Mesenchymal stem cell (in vitro differentiated cells and primary cell): ENCODE measurements around the gene EPHA2.

Experiments used
- DNase-seq: peaks from one replicate; pipeline ENCODE4 v3.0.0-alpha.2; 2013
- H2AFZ ChIP-seq: one replicate; pipeline ENCODE4 v1.6.1; 2013; ENCODE audit warnings: low read depth, mild to moderate bottlenecking, control low read depth, inconsistent platforms, low read length, moderate library complexity
- H2AK5ac ChIP-seq: 2 replicates; pipeline ENCODE4 v1.6.1; 2013; ENCODE audit warnings: low read length, moderate library complexity, mild to moderate bottlenecking, inconsistent platforms; ENCODE audit not compliant: severe bottlenecking
- H2BK120ac ChIP-seq: one replicate; pipeline ENCODE4 v1.6.1; 2013; ENCODE audit warnings: low read depth, mild to moderate bottlenecking, inconsistent platforms, low read length, moderate library complexity
- H2BK12ac ChIP-seq, 2 experiments: one replicate each; pipeline ENCODE4 v1.6.1; 2013; ENCODE audit warnings: inconsistent platforms in 2 of 2, low read length in 2 of 2, mild to moderate bottlenecking in 2 of 2, moderate library complexity in 2 of 2, control low read depth in 1 of 2
- H2BK15ac ChIP-seq: one replicate; pipeline ENCODE4 v1.6.1; 2013; ENCODE audit warnings: mild to moderate bottlenecking, low read depth, inconsistent platforms; ENCODE audit not compliant: poor library complexity, severe bottlenecking
- H2BK5ac ChIP-seq: 2 replicates; pipeline ENCODE4 v1.6.1; 2013; ENCODE audit warnings: low read depth, mild to moderate bottlenecking, low read length, control low read depth, inconsistent platforms; ENCODE audit not compliant: poor library complexity, severe bottlenecking
- H3K14ac ChIP-seq, 2 experiments: one replicate each; pipeline ENCODE4 v1.6.1; 2013; ENCODE audit warnings: inconsistent platforms in 2 of 2, low read length in 2 of 2, control low read depth in 1 of 2, mild to moderate bottlenecking in 1 of 2, moderate library complexity in 1 of 2
- H3K18ac ChIP-seq, 2 experiments: one replicate each; pipeline ENCODE4 v1.6.1; 2013; ENCODE audit warnings: inconsistent platforms in 2 of 2, low read length in 2 of 2, control low read depth in 1 of 2, low read depth in 1 of 2, mild to moderate bottlenecking in 1 of 2
- H3K23ac ChIP-seq, 2 experiments: one replicate each; pipeline ENCODE4 v1.6.1; 2013; ENCODE audit warnings: inconsistent platforms in 2 of 2, low read length in 2 of 2, mild to moderate bottlenecking in 2 of 2, moderate library complexity in 2 of 2, control low read depth in 1 of 2
- H3K27ac ChIP-seq: 2 replicates; pipeline ENCODE4 v1.5.1; 2013; ENCODE audit warnings: mild to moderate bottlenecking, moderate library complexity, low read length, control low read depth, inconsistent platforms; ENCODE audit not compliant: poor library complexity, severe bottlenecking
- H3K27me3 ChIP-seq, 2 experiments: 2 replicates each; pipeline versions ENCODE4 v1.6.1 to v1.7.0; 2013; ENCODE audit warnings: low read length in 2 of 2, mild to moderate bottlenecking in 2 of 2, moderate library complexity in 2 of 2, control low read depth in 1 of 2, inconsistent platforms in 1 of 2; ENCODE audit not compliant: control insufficient read depth in 1 of 2, insufficient read depth in 1 of 2
- H3K36me3 ChIP-seq, 2 experiments: 2 replicates each; pipeline versions ENCODE4 v1.6.1 to v1.7.0; 2013; ENCODE audit warnings: low read length in 2 of 2, control low read depth in 1 of 2, inconsistent platforms in 1 of 2, low read depth in 1 of 2, mild to moderate bottlenecking in 1 of 2; ENCODE audit not compliant: insufficient read depth in 2 of 2, control insufficient read depth in 1 of 2
- H3K4ac ChIP-seq, 2 experiments: one replicate each; pipeline ENCODE4 v1.6.1; 2013; ENCODE audit warnings: inconsistent platforms in 2 of 2, low read length in 2 of 2, mild to moderate bottlenecking in 2 of 2, moderate library complexity in 2 of 2, control low read depth in 1 of 2, low read depth in 1 of 2
- H3K4me1 ChIP-seq: 2 replicates; pipeline ENCODE4 v1.6.1; 2013; ENCODE audit warnings: low read depth, low read length, control low read depth; ENCODE audit not compliant: control insufficient read depth, insufficient read depth
- H3K4me2 ChIP-seq: 2 replicates; pipeline ENCODE4 v1.6.1; 2013; ENCODE audit warnings: low read length, mild to moderate bottlenecking, inconsistent platforms; ENCODE audit not compliant: poor library complexity, severe bottlenecking
- H3K4me3 ChIP-seq, 2 experiments: 2 replicates each; pipeline versions ENCODE4 v1.5.1 to v1.7.0; 2013; ENCODE audit warnings: low read length in 2 of 2, mild to moderate bottlenecking in 2 of 2, control low read depth in 1 of 2, low read depth in 1 of 2; ENCODE audit not compliant: insufficient read depth in 1 of 2
- H3K79me1 ChIP-seq: replicated peaks from 2 replicates; pipeline ENCODE4 v1.6.1; 2013; ENCODE audit warnings: mild to moderate bottlenecking, control low read depth, low read length, inconsistent platforms; ENCODE audit not compliant: poor library complexity, severe bottlenecking
- H3K9ac ChIP-seq: 2 replicates; pipeline ENCODE4 v1.7.0; 2013; ENCODE audit warnings: mild to moderate bottlenecking, low read length, moderate library complexity
- H3K9me3 ChIP-seq: 2 replicates; pipeline ENCODE4 v1.7.0; 2013; ENCODE audit warnings: mild to moderate bottlenecking, low read length; ENCODE audit not compliant: control insufficient read depth
- H4K8ac ChIP-seq: one replicate; pipeline ENCODE4 v1.6.1; 2013; ENCODE audit warnings: inconsistent platforms, mild to moderate bottlenecking, low read length, moderate library complexity
- H4K91ac ChIP-seq: one replicate; pipeline ENCODE4 v1.6.1; 2013; ENCODE audit warnings: mild to moderate bottlenecking, low read length, inconsistent platforms
- WGBS: methylation state at CpG from one replicate; pipeline ENCODE4 v1.1.7; 2013; ENCODE audit warnings: mixed read lengths; 5-methylcytosine and 5-hydroxymethylcytosine counted together

Gene EPHA2

GRCh38 chr1:16153999-16154673 is 1.7 kb downstream of the EPHA2 start:
- Histone ChIP-seq H2AFZ (no peak overlapping the region), H2BK15ac (peak overlapping the region; percentile 50), H2BK5ac (peak overlapping the region; percentile 58), H3K9ac (peak overlapping the region; percentile 55), H2BK12ac (peak overlapping the region in 1 of 2 experiments; percentile 46), H2AK5ac (peak overlapping the region; percentile 96), H3K18ac (peak overlapping the region; percentile 78 to 94), H3K4ac (peak overlapping the region; percentile 91 to 95), H3K4me3 (peak overlapping the region; percentile 84 to 91), H3K36me3 (peaks cover 4 to 36% of the 10 kb centered on the region in 2 experiments), H3K27me3 (no peaks in the 10 kb centered on the region), H2BK120ac (peak overlapping the region; percentile 98), H4K91ac (peak overlapping the region; percentile 36), H3K14ac (peak overlapping the region; percentile 12 to 27), H4K8ac (peak overlapping the region; percentile 72), H3K23ac (no peak overlapping the region), H3K27ac (peak overlapping the region; percentile 96), H3K79me1 (peaks cover 2% of the 10 kb centered on the region), H3K4me2 (peak overlapping the region; percentile 89), H3K9me3 (no peaks in the 10 kb centered on the region), H3K4me1 (peaks cover 49% of the 10 kb centered on the region)
- DNase-seq = no peak
- 14% methylated on average over 12 of the region's 17 CpGs for WGBS

- no peaks in the 10 kb centered on the region for H3K9me3 ChIP-seq
- peaks cover 53% of the 10 kb centered on the region for H3K4me1 ChIP-seq
- H3K4ac ChIP-seq = peak overlapping the region; percentile 91 to 95
- H2BK120ac ChIP-seq = peak overlapping the region; percentile 98
- peak overlapping the region; percentile 89 for H3K4me2 ChIP-seq
- H3K36me3 ChIP-seq = peaks cover 12 to 44% of the 10 kb centered on the region in 2 experiments
- peak overlapping the region; percentile 96 for H3K27ac ChIP-seq
- peak overlapping the region; percentile 96 for H2AK5ac ChIP-seq
- peak overlapping the region in 1 of 2 experiments; percentile 92 for H3K23ac ChIP-seq
- H3K27me3 ChIP-seq = no peaks in the 10 kb centered on the region
- H3K14ac ChIP-seq = peak overlapping the region in 1 of 2 experiments; percentile 81
- H4K8ac ChIP-seq = peak overlapping the region; percentile 94
- H2BK12ac ChIP-seq = peak overlapping the region; percentile 15 to 47
- peak overlapping the region; percentile 84 to 91 for H3K4me3 ChIP-seq
- H2BK5ac ChIP-seq = peak overlapping the region; percentile 92
- peak overlapping the region; percentile 55 for H3K9ac ChIP-seq
- peak overlapping the region; percentile 76 for H2BK15ac ChIP-seq
- H3K79me1 ChIP-seq = peaks cover 2% of the 10 kb centered on the region
- peak; percentile 51 for DNase-seq
- H2AFZ ChIP-seq = no peak overlapping the region
- peak overlapping the region; percentile 99 for H4K91ac ChIP-seq
- H3K18ac ChIP-seq = peak overlapping the region; percentile 78 to 94
- 31% methylated on average over 8 of the region's 13 CpGs for WGBS
Measured at GRCh38 chr1:16153096-16153998, 2.5 kb downstream of the EPHA2 start.

GRCh38 chr1:16152481-16153087 is 3.3 kb downstream of the EPHA2 start:
- no peaks in the 10 kb centered on the region for H3K27me3 ChIP-seq
- no peak overlapping the region for H3K9ac ChIP-seq
- peak overlapping the region; percentile 76 for H2BK15ac ChIP-seq
- peak overlapping the region; percentile 96 for H2AK5ac ChIP-seq
- peaks cover 54% of the 10 kb centered on the region for H3K4me1 ChIP-seq
- H2AFZ ChIP-seq = no peak overlapping the region
- WGBS = 12% methylated on average over 14 of the region's 16 CpGs
- H4K8ac ChIP-seq = peak overlapping the region; percentile 94
- H3K14ac ChIP-seq = peak overlapping the region in 1 of 2 experiments; percentile 96
- peak overlapping the region; percentile 92 for H2BK5ac ChIP-seq
- no peaks in the 10 kb centered on the region for H3K79me1 ChIP-seq
- peak overlapping the region; percentile 96 for H3K27ac ChIP-seq
- no peaks in the 10 kb centered on the region for H3K9me3 ChIP-seq
- H3K4me3 ChIP-seq = peak overlapping the region in 1 of 2 experiments; percentile 91
- H3K23ac ChIP-seq = peak overlapping the region in 1 of 2 experiments; percentile 17
- peak overlapping the region; percentile 91 to 95 for H3K4ac ChIP-seq
- H2BK12ac ChIP-seq = peak overlapping the region; percentile 63 to 90
- DNase-seq = no peak
- peaks cover 19 to 51% of the 10 kb centered on the region in 2 experiments for H3K36me3 ChIP-seq
- peak overlapping the region; percentile 98 for H2BK120ac ChIP-seq
- H3K4me2 ChIP-seq = peak overlapping the region; percentile 89
- H3K18ac ChIP-seq = peak overlapping the region; percentile 79 to 99
- peak overlapping the region; percentile 99 for H4K91ac ChIP-seq
